HCT116 (cell line): ENCODE data around the gene SNF8. TPM values are rescaled to one million over a fixed set of nuclear protein-coding genes. Genes with fewer than 3 reads are reported as not detected.

Source experiments
- ATAC-seq: fragments of 200-7000 bp; cut with Tn5 transposase; 2 replicates; pipeline ENCODE4 v1.9.1; 2020; ENCODE audit warnings: mild to moderate bottlenecking, moderate library complexity
- BruUV-seq: library from RNA; stranded (reverse); fragments of 400-500 nt; replicated peaks from 2 replicates; lab custom pipeline; 2021; lab: Mats Ljungman, UMichigan
- CTCF ChIA-PET: fragments of 300-600 bp; sonication (Branson Sonifier 250); formaldehyde crosslinking; loops from one replicate; lab custom pipeline; 2021; ENCODE audit warnings: antibody characterized with exemption; lab: Charles Lee
- POLR2A ChIA-PET: fragments of 300-600, 350-600 bp; sonication (Branson Sonifier 250); formaldehyde crosslinking; loops from one replicate; lab custom pipeline; 2021; ENCODE audit warnings: antibody characterized with exemption; lab: Charles Lee
- RAD21 ChIA-PET, 2 experiments: fragments of 300-600 bp; sonication (Branson Sonifier 250); formaldehyde crosslinking; loops; one replicate each; lab custom pipeline; 2023; ENCODE audit warnings: low total read pairs in 2 of 2; ENCODE audit not compliant: uncharacterized antibody in 2 of 2, unreplicated experiment in 2 of 2, low non-redundant PET in 1 of 2; lab: Charles Lee
- DNase-seq: peaks from one replicate; pipeline ENCODE4 v3.0.0-alpha.2; 2010; ENCODE audit warnings: low read depth, low spot score
- H2AFZ ChIP-seq: fragments of 200-600 bp; shearing (Covaris generic), sonication (generic); 2 replicates; pipeline ENCODE4 v1.6.1; 2017; ENCODE audit warnings: low read depth, mixed run types, mixed read lengths, antibody characterized with exemption, low read length; ENCODE audit not compliant: poor library complexity, severe bottlenecking
- H3K27ac ChIP-seq: 2 replicates; pipeline ENCODE4 v1.5.1; 2012; ENCODE audit warnings: low read depth, low read length
- H3K27me3 ChIP-seq: fragments of 200-600 bp; sonication (generic); 2 replicates; pipeline ENCODE4 v1.6.1; 2016; ENCODE audit warnings: mixed run types, low read length, mixed read lengths; ENCODE audit not compliant: insufficient read depth
- H3K36me3 ChIP-seq, 2 experiments: fragments of 200-500 bp in 1 of 2; fragments of 200-600 bp in 1 of 2; sonication (Bioruptor generic) in 1 of 2; sonication (generic) in 1 of 2; 2 replicates each; pipeline versions ENCODE4 v1.5.1 to v1.6.1; 2014 to 2016; ENCODE audit warnings: low read length in 2 of 2, inconsistent platforms in 1 of 2, mixed read lengths in 1 of 2, mixed run types in 1 of 2; ENCODE audit not compliant: insufficient read depth in 2 of 2, control insufficient read depth in 1 of 2
- H3K4me1 ChIP-seq, 2 experiments: fragments of 200-600 bp in 1 of 2; sonication (generic) in 1 of 2; 2 replicates each; pipeline versions ENCODE4 v1.5.1 to v1.6.1; 2012 to 2017; ENCODE audit warnings: low read length in 2 of 2, inconsistent platforms in 1 of 2, mild to moderate bottlenecking in 1 of 2, mixed read lengths in 1 of 2, mixed run types in 1 of 2, moderate library complexity in 1 of 2; ENCODE audit not compliant: insufficient read depth in 2 of 2, control insufficient read depth in 1 of 2
- H3K4me2 ChIP-seq: fragments of 200-600 bp; sonication (generic); 2 replicates; pipeline ENCODE4 v1.6.1; 2017; ENCODE audit warnings: mixed run types, low read length, mixed read lengths
- H3K4me3 ChIP-seq, 2 experiments: fragments of 200-600 bp in 1 of 2; sonication (generic) in 1 of 2; replicated peaks in 1 of 2; 2 replicates each; pipeline ENCODE4 v1.5.1; 2011 to 2016; ENCODE audit warnings: low read length in 2 of 2, control low read depth in 1 of 2, low read depth in 1 of 2, mild to moderate bottlenecking in 1 of 2, mixed read lengths in 1 of 2, mixed run types in 1 of 2
- H3K79me2 ChIP-seq: fragments of 200-600 bp; sonication (generic); 2 replicates; pipeline ENCODE4 v1.6.1; 2017; ENCODE audit warnings: mild to moderate bottlenecking, mixed run types, low read length, moderate library complexity, mixed read lengths; ENCODE audit not compliant: insufficient read depth
- H3K9ac ChIP-seq: fragments of 200-600 bp; sonication (generic); 2 replicates; pipeline ENCODE4 v1.6.1; 2016; ENCODE audit warnings: low read length, mixed read lengths
- H3K9me2 ChIP-seq: fragments of 200-600 bp; sonication (generic), shearing (Covaris generic); 2 replicates; pipeline ENCODE4 v1.6.1; 2017; ENCODE audit warnings: mixed run types, mild to moderate bottlenecking, moderate library complexity; ENCODE audit not compliant: insufficient read depth
- H3K9me3 ChIP-seq, 2 experiments: fragments of 200-500 bp in 1 of 2; fragments of 200-600 bp in 1 of 2; sonication (Bioruptor generic) in 1 of 2; sonication (generic) in 1 of 2; 2 replicates each; pipeline ENCODE4 v1.6.1; 2014 to 2017; ENCODE audit warnings: low read length in 2 of 2, mixed read lengths in 2 of 2, inconsistent platforms in 1 of 2, low read depth in 1 of 2, mild to moderate bottlenecking in 1 of 2, mixed run types in 1 of 2, moderate library complexity in 1 of 2; ENCODE audit not compliant: control insufficient read depth in 1 of 2, insufficient read depth in 1 of 2
- H4K20me1 ChIP-seq: fragments of 200-600 bp; sonication (generic), shearing (Covaris generic); 2 replicates; pipeline ENCODE4 v1.6.1; 2017; ENCODE audit warnings: mixed run types, mild to moderate bottlenecking, moderate library complexity; ENCODE audit not compliant: insufficient read depth
- CBX3 ChIP-seq: IDR thresholded peaks from 2 replicates; pipeline ENCODE4 v1.6.1; 2012; ENCODE audit warnings: low read depth
- CTCF ChIP-seq, 3 experiments: fragments of 200-600 bp in 1 of 3; sonication (generic) in 1 of 3; IDR thresholded peaks in 2 of 3; conservative IDR thresholded peaks in 1 of 3; 2 replicates each; pipeline ENCODE4 v1.5.1; 2012 to 2017; ENCODE audit warnings: low read depth in 2 of 3, low read length in 2 of 3, antibody characterized with exemption in 1 of 3, borderline replicate concordance in 1 of 3, control low read depth in 1 of 3, mild to moderate bottlenecking in 1 of 3, mixed read lengths in 1 of 3, mixed run types in 1 of 3, moderate library complexity in 1 of 3; ENCODE audit not compliant: insufficient read depth in 1 of 3
- EGR1 ChIP-seq: IDR thresholded peaks from 2 replicates; pipeline ENCODE4 v1.6.1; 2012; ENCODE audit warnings: low read depth
- POLR2AphosphoS5 ChIP-seq: IDR thresholded peaks from 2 replicates; pipeline ENCODE4 v1.6.1; 2011; ENCODE audit warnings: mild to moderate bottlenecking, low read depth, low read length, moderate library complexity
- REST ChIP-seq: IDR thresholded peaks from 2 replicates; pipeline ENCODE4 v1.6.1; 2012; ENCODE audit warnings: low read depth
- SIN3A ChIP-seq: IDR thresholded peaks from 2 replicates; pipeline ENCODE4 v1.6.1; 2012; ENCODE audit warnings: low read depth
- SRF ChIP-seq: IDR thresholded peaks from 2 replicates; pipeline ENCODE4 v1.6.1; 2012; ENCODE audit warnings: low read depth
- intact Hi-C: fragments of 100-400 bp; cut with micrococcal nuclease; formaldehyde crosslinking; loops from 2 replicates; pipeline ENCODE4 v1.10.0; 2022
- total RNA-seq: library from RNA; stranded (reverse); gene quantifications from one replicate; pipeline ENCODE4 v1.2.1, GENCODE V29; 2021; ENCODE audit not compliant: unreplicated experiment
- TF ChIP-seq, protein P1 (sequence below): IDR thresholded peaks from 2 replicates; pipeline ENCODE4 v1.6.1; 2012

Gene SNF8
- total RNA-seq, 1 experiment from 2014 or later: 178 TPM

- H3K9me2 ChIP-seq: no peaks in the 10 kb centered on the region
- POLR2A ChIA-PET: interaction anchor here (1.4 kb wide), 1 partner anchor 9 kb away, joined by 13 read pairs; the partner anchor contains the start of gene ATP5MC1
- peaks cover 8 to 18% of the 10 kb centered on the region in 2 experiments; a peak in 3 of 4 replicates for H3K36me3 ChIP-seq
- no TSS peak for BruUV-seq
- H3K27ac ChIP-seq: no peak overlapping the region
- no peaks in the 10 kb centered on the region for H3K27me3 ChIP-seq
- no peaks in the 10 kb centered on the region for H4K20me1 ChIP-seq
- no peak overlapping the region for H3K9ac ChIP-seq
- TF ChIP-seq CTCF (IDR thresholded peaks at IDR 0.05 in 2 of 3, conservative IDR thresholded peaks at IDR 0.05 in 1 of 3; ENCODE audit: borderline replicate concordance in 1 of 3, insufficient read depth in 1 of 3, low read depth in 2 of 3, low read length in 2 of 3) (no peak), POLR2AphosphoS5 (no peak), CBX3 (no peak), EGR1 (no peak), REST (no peak), SIN3A (no peak), SRF (no peak)
- TF ChIP-seq, protein P1, sequence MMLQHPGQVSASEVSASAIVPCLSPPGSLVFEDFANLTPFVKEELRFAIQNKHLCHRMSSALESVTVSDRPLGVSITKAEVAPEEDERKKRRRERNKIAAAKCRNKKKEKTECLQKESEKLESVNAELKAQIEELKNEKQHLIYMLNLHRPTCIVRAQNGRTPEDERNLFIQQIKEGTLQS: no peak
- TF ChIP-seq, all 23 proteins: peak for 0
- Histone ChIP-seq H3K9me3 (no peaks in the 10 kb centered on the region), H2AFZ (no peak overlapping the region), H3K4me3 (no peak overlapping the region), H3K4me1 (peaks cover 0 to 12% of the 10 kb centered on the region in 2 experiments; a peak in 1 of 4 replicates), H3K4me2 (no peak overlapping the region), H3K79me2 (0 out of 2 replicates have a peak, but pooled peaks cover 5% of the 10 kb centered on the region)
- ChIA-PET RAD21 (no interaction called here), CTCF (interaction anchor here (1.3 kb wide), 2 partner anchors 17 to 131 kb away, joined by 3 to 4 read pairs; no protein-coding TSS in a partner anchor)
- ATAC-seq: no peak
- no peak for DNase-seq
- intact Hi-C loops: no loop called here
These were observed 43.4 kb downstream of the SNF8 start for GRCh38 chr17:48901241-48901640.
